Fibroblast of villous mesenchyme (primary cell): ENCODE data around the gene OPN1MW. TPM values are rescaled to one million over a fixed set of nuclear protein-coding genes. Genes with fewer than 3 reads are reported as not detected.
"Not testable (repeated sequence)": the region's sequence is repeated elsewhere in the genome, so short reads cannot be mapped to it uniquely, and the experiment has no call there.

Source experiments
- DNase-seq: peaks from one replicate; pipeline ENCODE4 v3.0.0-alpha.2; 2010; ENCODE audit warnings: low read depth
- H3K4me3 ChIP-seq: 2 replicates; pipeline ENCODE4 v1.5.1; 2011; ENCODE audit warnings: low read depth, mild to moderate bottlenecking, low read length
- total RNA-seq: library from RNA; depleted of rRNA; stranded (reverse); fragments of >200 nt; gene quantifications from 2 replicates; pipeline ENCODE4 v1.2.3, GENCODE V29; 2012

OPN1MW gene
- total RNA-seq, 1 donor, result not detected

- not testable (repeated sequence) for H3K4me3 ChIP-seq, DNase-seq
These were observed 42.9 kb downstream of the OPN1MW start for GRCh38 chrX:154225292-154225691.

- not testable (repeated sequence) for H3K4me3 ChIP-seq, DNase-seq
These were observed 44.3 kb downstream of the OPN1MW start for GRCh38 chrX:154226706-154227105.

GRCh38 chrX:154231443-154231842, 49.0 kb downstream of the OPN1MW start:
- not testable (repeated sequence) for H3K4me3 ChIP-seq, DNase-seq

- DNase-seq, H3K4me3 ChIP-seq: not testable (repeated sequence)
These were observed 51.2 kb downstream of the OPN1MW start for GRCh38 chrX:154233620-154234019.

GRCh38 chrX:154238939-154239559, 56.7 kb downstream of the OPN1MW start:
- not testable (repeated sequence) for DNase-seq, H3K4me3 ChIP-seq

- not testable (repeated sequence) for DNase-seq, H3K4me3 ChIP-seq
These were observed 57.6 kb downstream of the OPN1MW start for GRCh38 chrX:154239982-154240503.

Other genes with a start within 250 kb of the OPN1MW start
- gene NAA10, start 247.6 kb upstream of the OPN1MW start, total RNA-seq, result 59.9 and 62.2 TPM in 2 replicates
- 4.3 and 12.6 TPM in 2 replicates for gene RENBP, start 238.0 kb upstream of the OPN1MW start, total RNA-seq
- 28.1 and 28.3 TPM in 2 replicates for gene HCFC1, start 210.8 kb upstream of the OPN1MW start, total RNA-seq
- 5.2 and 7.1 TPM in 2 replicates for gene TMEM187, start 209.8 kb upstream of the OPN1MW start, total RNA-seq
- 62.6 and 102 TPM in 2 replicates for gene IRAK1, start 162.7 kb upstream of the OPN1MW start, total RNA-seq
- 25.1 and 28.5 TPM in 2 replicates for gene MECP2, start 84.9 kb upstream of the OPN1MW start, total RNA-seq
- gene OPN1LW, start 38.4 kb upstream of the OPN1MW start, total RNA-seq, result not detected in 2 replicates
- gene OPN1MW2, start 37.2 kb downstream of the OPN1MW start, total RNA-seq, result not detected in 2 replicates
- not detected in 2 replicates for gene OPN1MW3, start 75.0 kb downstream of the OPN1MW start, total RNA-seq
- gene TEX28, start 112.5 kb downstream of the OPN1MW start, total RNA-seq, result not detected in 2 replicates
- not detected in 2 replicates for gene TKTL1, start 113.2 kb downstream of the OPN1MW start, total RNA-seq
- 3,767 and 4,290 TPM in 2 replicates for gene FLNA, start 192.0 kb downstream of the OPN1MW start, total RNA-seq
- 34.5 and 35.1 TPM in 2 replicates for gene EMD, start 196.7 kb downstream of the OPN1MW start, total RNA-seq
- gene RPL10, start 215.8 kb downstream of the OPN1MW start, total RNA-seq, result 1,310 and 1,322 TPM in 2 replicates
- gene DNASE1L1, start 226.7 kb downstream of the OPN1MW start, total RNA-seq, result 45.4 and 53.5 TPM in 2 replicates
- gene TAFAZZIN, start 228.9 kb downstream of the OPN1MW start, total RNA-seq, result 15.5 and 17.4 TPM in 2 replicates
- gene ATP6AP1, start 246.1 kb downstream of the OPN1MW start, total RNA-seq, result 72.5 and 91.8 TPM in 2 replicates